ENCODE data around the gene SOCS2. TPM values are rescaled to one million over a fixed set of nuclear protein-coding genes. Genes with fewer than 3 reads are reported as not detected.

The SOCS2 gene
- total and polyA plus RNA-seq, 2 of the 13 experiments (the other 11 are each of a cell fraction or from before 2014, with no cell fraction given) = 0.62 to 1.5 TPM

- Histone ChIP-seq H3K9me3 (ENCODE audit: low read length) (no peaks in the 10 kb centered on the region), H2AFZ (ENCODE audit: low read length) (no peak overlapping the region), H3K4me1 (ENCODE audit: insufficient read depth, low read length) (no peaks in the 10 kb centered on the region), H4K20me1 (ENCODE audit: insufficient read depth, low read length) (no peaks in the 10 kb centered on the region), H3K27me3 (ENCODE audit: control insufficient read depth in 1 of 2, insufficient read depth in 2 of 2, low read length in 2 of 2) (peaks cover 0 to 17% of the 10 kb centered on the region in 2 experiments; a peak in 1 of 5 replicates), H3K79me2 (ENCODE audit: insufficient read depth, low read length) (no peaks in the 10 kb centered on the region), H3K4me2 (ENCODE audit: low read depth, low read length) (no peak overlapping the region), H3K27ac (ENCODE audit: extremely low read length, insufficient read depth, low read length) (no peak overlapping the region), H3K4me3 (replicated peaks in 1 of 3; ENCODE audit: insufficient read depth in 1 of 3, low read depth in 2 of 3, low read length in 3 of 3) (no peak overlapping the region), H3K9ac (ENCODE audit: insufficient read depth, low read depth, low read length) (no peak overlapping the region), H3K36me3 (replicated peaks in 1 of 2; ENCODE audit: control insufficient read depth in 1 of 2, insufficient read depth in 2 of 2, low read length in 2 of 2) (no peaks in the 10 kb centered on the region)
- ChIA-PET CTCF (ENCODE audit: low intra/inter-chr PET ratio, low total read pairs) (no interaction called here), POLR2A (no interaction called here)
- intact Hi-C loops (cut with micrococcal nuclease; ENCODE audit: unreplicated experiment) = no loop called here
- in situ Hi-C loops (cut with HindIII; ENCODE audit: extremely low pct_ligation_motif_present, low pct_unique_long_range_greater_than_20kb) = no loop called here
- 7% methylated on average over 8 of the region's 8 CpGs for WGBS (ENCODE audit: low lambda C conversion rate)
- no peak for TF ChIP-seq ZSCAN5A (CRISPR knock-in tag; IDR thresholded peaks at IDR 0.05; ENCODE audit: borderline replicate concordance)
- no peak for TF ChIP-seq SIX4 (CRISPR knock-in tag; IDR thresholded peaks at IDR 0.05)
- no peak for TF ChIP-seq KDM5B (CRISPR knock-in tag; IDR thresholded peaks at IDR 0.05; ENCODE audit: borderline replicate concordance)
- no peak for TF ChIP-seq CBX1 (IDR thresholded peaks at IDR 0.05; ENCODE audit: low read depth)
- no peak for FAIRE-seq
- BruUV-seq (replicated peaks) = no TSS peak
- DNase-seq (ENCODE audit: low spot score) = no peak
- ATAC-seq = no peak
These were observed 44.2 kb downstream of the SOCS2 start for GRCh38 chr12:93616584-93617101.

- no peak overlapping the region for H2AFZ ChIP-seq (ENCODE audit: low read length)
- WGBS (ENCODE audit: low lambda C conversion rate) = 50% methylated on average over 8 of the region's 8 CpGs
- ATAC-seq (no peak), DNase-seq (ENCODE audit: low spot score) (no peak), FAIRE-seq (no peak)
- no peak for TF ChIP-seq SYNCRIP (IDR thresholded peaks at IDR 0.05; ENCODE audit: insufficient read depth, low read depth, low read length)
- TF ChIP-seq ZNF775 (CRISPR knock-in tag; IDR thresholded peaks at IDR 0.05; ENCODE audit: borderline replicate concordance) = no peak
- no peak for TF ChIP-seq ZNF350 (CRISPR knock-in tag; IDR thresholded peaks at IDR 0.05; ENCODE audit: borderline replicate concordance, low read depth)
- TF ChIP-seq IKZF1 (IDR thresholded peaks at IDR 0.05) = no peak
- no peaks in the 10 kb centered on the region for H3K4me1 ChIP-seq (ENCODE audit: insufficient read depth, low read length)
- ChIA-PET POLR2A (no interaction called here), CTCF (ENCODE audit: low intra/inter-chr PET ratio, low total read pairs) (no interaction called here)
- in situ Hi-C loops (cut with HindIII; ENCODE audit: extremely low pct_ligation_motif_present, low pct_unique_long_range_greater_than_20kb) = no loop called here
- no peaks in the 10 kb centered on the region for H4K20me1 ChIP-seq (ENCODE audit: insufficient read depth, low read length)
- no peak overlapping the region for H3K27ac ChIP-seq (ENCODE audit: extremely low read length, insufficient read depth, low read length)
- H3K79me2 ChIP-seq (ENCODE audit: insufficient read depth, low read length) = no peaks in the 10 kb centered on the region
- H3K9me3 ChIP-seq (ENCODE audit: low read length) = 0 out of 2 replicates have a peak, but pooled peaks cover 4% of the 10 kb centered on the region
- no peaks in the 10 kb centered on the region for H3K36me3 ChIP-seq (replicated peaks in 1 of 2; ENCODE audit: control insufficient read depth in 1 of 2, insufficient read depth in 2 of 2, low read length in 2 of 2)
- intact Hi-C loops (cut with micrococcal nuclease; ENCODE audit: unreplicated experiment) = no loop called here
- H3K4me3 ChIP-seq (replicated peaks in 1 of 3; ENCODE audit: insufficient read depth in 1 of 3, low read depth in 2 of 3, low read length in 3 of 3) = no peak overlapping the region
- peaks cover 0 to 17% of the 10 kb centered on the region in 2 experiments; a peak in 1 of 5 replicates for H3K27me3 ChIP-seq (ENCODE audit: control insufficient read depth in 1 of 2, insufficient read depth in 2 of 2, low read length in 2 of 2)
- BruUV-seq (replicated peaks) = no TSS peak
- no peak overlapping the region for H3K9ac ChIP-seq (ENCODE audit: insufficient read depth, low read depth, low read length)
- H3K4me2 ChIP-seq (ENCODE audit: low read depth, low read length) = no peak overlapping the region
These were observed 46.5 kb downstream of the SOCS2 start for GRCh38 chr12:93618891-93619410.
